Measurements from ENCODE around the gene SLFN12. TPM values are rescaled to one million over a fixed set of nuclear protein-coding genes. Genes with fewer than 3 reads are reported as not detected.
"Not testable (repeated sequence)": the region's sequence is repeated elsewhere in the genome, so short reads cannot be mapped to it uniquely, and the experiment has no call there.

Gene SLFN12
- total and polyA plus RNA-seq, 3 experiments from 2014 or later, result 2.5 to 7.9 (median 7.4) TPM

- Mint-ChIP-seq H3K9me3 (peaks cover 0 to 10% (median 2%) of the 10 kb centered on the region in 5 donors), H3K27ac (peak overlapping the region in 3 of 8 donors; percentile 40 to 76 (median 64))
- H3K27me3 ChIP-seq (ENCODE audit: insufficient read depth, low read length, poor library complexity, severe bottlenecking); H3K36me3 ChIP-seq (ENCODE audit: insufficient read depth, low read length); H3K4me3 ChIP-seq (ENCODE audit: low read length); H3K9me3 ChIP-seq (ENCODE audit: low read length); DNase-seq; H3K4me3 Mint-ChIP-seq; H3K4me1 Mint-ChIP-seq; H3K36me3 Mint-ChIP-seq; H3K4me1 ChIP-seq (ENCODE audit: insufficient read depth, low read length); H3K27me3 Mint-ChIP-seq; H3K27ac ChIP-seq (ENCODE audit: low read depth, low read length): not testable (repeated sequence)
- POLR2A ChIA-PET, result interaction anchor here (0.6 kb wide), 1 partner anchor 143 kb away, joined by 3 read pairs; no protein-coding TSS in a partner anchor
- CTCF ChIA-PET, result interaction anchor here (0.6 to 1.4 kb wide), 2 partner anchors 11 to 141 kb away, joined by 3 read pairs; no protein-coding TSS in a partner anchor
These were observed 21.7 kb upstream of the SLFN12 start for GRCh38 chr17:35454035-35454434.

GRCh38 chr17:35453171-35453570, 20.9 kb upstream of the SLFN12 start:
- peaks cover 5% of the 10 kb centered on the region for H3K4me1 ChIP-seq (ENCODE audit: insufficient read depth, low read length)
- Mint-ChIP-seq H3K4me3 (peak overlapping the region in 1 of 7 donors; percentile 0), H3K4me1 (peaks cover 3 to 10% (median 10%) of the 10 kb centered on the region in 3 donors), H3K27ac (peak overlapping the region in 4 of 8 donors; percentile 4 to 17 (median 6)), H3K36me3 (peaks cover 0 to 3% (median 3%) of the 10 kb centered on the region in 3 donors), H3K27me3 (no peaks in the 10 kb centered on the region), H3K9me3 (peaks cover 0 to 3% (median 0%) of the 10 kb centered on the region in 5 donors)
- POLR2A ChIA-PET, result no interaction called here
- H3K27ac ChIP-seq (ENCODE audit: low read depth, low read length), result no peak overlapping the region
- no peak overlapping the region for H3K4me3 ChIP-seq (ENCODE audit: low read length)
- CTCF ChIA-PET, result interaction anchor here (1.4 kb wide), 1 partner anchor 12 kb away, joined by 3 read pairs; no protein-coding TSS in a partner anchor
- no peaks in the 10 kb centered on the region for H3K9me3 ChIP-seq (ENCODE audit: low read length)
- H3K36me3 ChIP-seq (ENCODE audit: insufficient read depth, low read length), result no peaks in the 10 kb centered on the region
- H3K27me3 ChIP-seq (ENCODE audit: insufficient read depth, low read length, poor library complexity, severe bottlenecking), result no peaks in the 10 kb centered on the region
- DNase-seq, result no peak

- ChIA-PET CTCF (interaction anchor here (0.8 to 1.9 kb wide), 2 partner anchors 38 to 84 kb away, joined by 3 to 5 read pairs; no protein-coding TSS in a partner anchor), POLR2A (no interaction called here)
- Histone ChIP-seq H3K9me3 (ENCODE audit: low read length) (no peaks in the 10 kb centered on the region), H3K4me1 (ENCODE audit: insufficient read depth, low read length) (peaks cover 13% of the 10 kb centered on the region), H3K36me3 (ENCODE audit: insufficient read depth, low read length) (no peaks in the 10 kb centered on the region), H3K27ac (ENCODE audit: low read depth, low read length) (no peak overlapping the region), H3K27me3 (ENCODE audit: insufficient read depth, low read length, poor library complexity, severe bottlenecking) (no peaks in the 10 kb centered on the region), H3K4me3 (ENCODE audit: low read length) (no peak overlapping the region)
- Mint-ChIP-seq H3K4me3 (peak overlapping the region in 6 of 7 donors; percentile 41 to 88 (median 67)), H3K27me3 (no peaks in the 10 kb centered on the region), H3K27ac (peak overlapping the region in 5 of 8 donors; percentile 52 to 92 (median 86)), H3K9me3 (no peaks in the 10 kb centered on the region), H3K36me3 (peaks cover 5 to 11% (median 9%) of the 10 kb centered on the region in 3 donors), H3K4me1 (peaks cover 14 to 28% (median 25%) of the 10 kb centered on the region in 3 donors)
- DNase-seq, result no peak
These were observed 17.2 kb upstream of the SLFN12 start for GRCh38 chr17:35449371-35449931.

GRCh38 chr17:35448899-35449227, 16.6 kb upstream of the SLFN12 start:
- H3K36me3 ChIP-seq (ENCODE audit: insufficient read depth, low read length), result no peaks in the 10 kb centered on the region
- ChIA-PET POLR2A (interaction anchor here (0.6 to 1.5 kb wide), 7 partner anchors 9 to 368 kb away, joined by 3 to 9 read pairs (median 3); partner anchors contain the start of gene SLFN11), CTCF (interaction anchor here (0.8 to 1.9 kb wide), 5 partner anchors 11 to 136 kb away, joined by 3 to 8 read pairs (median 4); partner anchors contain the start of gene SLFN12L)
- no peaks in the 10 kb centered on the region for H3K27me3 ChIP-seq (ENCODE audit: insufficient read depth, low read length, poor library complexity, severe bottlenecking)
- H3K4me3 Mint-ChIP-seq, result peak overlapping the region; percentile 73 to 96 (median 88)
- peaks cover 11 to 14% (median 13%) of the 10 kb centered on the region in 3 donors for H3K36me3 Mint-ChIP-seq
- no peaks in the 10 kb centered on the region for H3K9me3 ChIP-seq (ENCODE audit: low read length)
- no peak for DNase-seq
- no peaks in the 10 kb centered on the region for H3K27me3 Mint-ChIP-seq
- peak overlapping the region in 7 of 8 donors; percentile 74 to 96 (median 90) for H3K27ac Mint-ChIP-seq
- peak overlapping the region; percentile 41 for H3K27ac ChIP-seq (ENCODE audit: low read depth, low read length)
- H3K4me1 ChIP-seq (ENCODE audit: insufficient read depth, low read length), result peaks cover 13% of the 10 kb centered on the region
- H3K9me3 Mint-ChIP-seq, result no peaks in the 10 kb centered on the region
- peak overlapping the region; percentile 61 for H3K4me3 ChIP-seq (ENCODE audit: low read length)
- H3K4me1 Mint-ChIP-seq, result peaks cover 14 to 28% (median 25%) of the 10 kb centered on the region in 3 donors

GRCh38 chr17:35448214-35448898, 16.1 kb upstream of the SLFN12 start, which contains the start of gene SLFN13:
Gene SLFN13, minus strand, starts transcription at chr17:35448766. Its CDS starts 3,086 bp downstream, at chr17:35445680.
- Mint-ChIP-seq H3K36me3 (peaks cover 13 to 16% (median 16%) of the 10 kb centered on the region in 3 donors), H3K27me3 (no peaks in the 10 kb centered on the region), H3K4me3 (peak within 1 kb of the TSS; percentile 73 to 96 (median 88)), H3K9me3 (no peaks in the 10 kb centered on the region), H3K4me1 (peaks cover 14 to 28% (median 25%) of the 10 kb centered on the region in 3 donors), H3K27ac (peak within 1 kb of the TSS; percentile 74 to 96 (median 90))
- H3K27ac ChIP-seq (ENCODE audit: low read depth, low read length), result peak within 1 kb of the TSS; percentile 41
- peaks cover 13% of the 10 kb centered on the region for H3K4me1 ChIP-seq (ENCODE audit: insufficient read depth, low read length)
- peak; percentile 69 to 89 (median 80) for DNase-seq
- ChIA-PET CTCF (interaction anchor here (1.1 to 1.9 kb wide), 7 partner anchors 12 to 136 kb away, joined by 3 to 8 read pairs (median 4); partner anchors contain the start of gene SLFN12L), POLR2A (interaction anchor here (0.6 to 1.5 kb wide), 8 partner anchors 10 to 368 kb away, joined by 3 to 9 read pairs (median 3); partner anchors contain the start of gene SLFN11)
- no peaks in the 10 kb centered on the region for H3K27me3 ChIP-seq (ENCODE audit: insufficient read depth, low read length, poor library complexity, severe bottlenecking)
- no peaks in the 10 kb centered on the region for H3K36me3 ChIP-seq (ENCODE audit: insufficient read depth, low read length)
- peak within 1 kb of the TSS; percentile 61 for H3K4me3 ChIP-seq (ENCODE audit: low read length)
- H3K9me3 ChIP-seq (ENCODE audit: low read length), result no peaks in the 10 kb centered on the region

GRCh38 chr17:35447499-35447898, 15.2 kb upstream of the SLFN12 start:
- H3K36me3 Mint-ChIP-seq, result peaks cover 13 to 25% (median 16%) of the 10 kb centered on the region in 3 donors
- H3K9me3 Mint-ChIP-seq, result no peaks in the 10 kb centered on the region
- CTCF ChIA-PET, result interaction anchor here (1.3 to 1.7 kb wide), 5 partner anchors 12 to 91 kb away, joined by 3 to 8 read pairs (median 4); partner anchors contain the start of gene SLFN12L
- Histone ChIP-seq H3K36me3 (ENCODE audit: insufficient read depth, low read length) (no peaks in the 10 kb centered on the region), H3K27ac (ENCODE audit: low read depth, low read length) (no peak overlapping the region), H3K9me3 (ENCODE audit: low read length) (no peaks in the 10 kb centered on the region), H3K4me3 (ENCODE audit: low read length) (peak overlapping the region; percentile 26), H3K27me3 (ENCODE audit: insufficient read depth, low read length, poor library complexity, severe bottlenecking) (no peaks in the 10 kb centered on the region), H3K4me1 (ENCODE audit: insufficient read depth, low read length) (peaks cover 13% of the 10 kb centered on the region)
- H3K27ac Mint-ChIP-seq, result peak overlapping the region; percentile 60 to 92 (median 82)
- POLR2A ChIA-PET, result interaction anchor here (0.5 to 1.5 kb wide), 2 partner anchors 15 to 40 kb away, joined by 4 to 8 read pairs; no protein-coding TSS in a partner anchor
- peaks cover 14 to 28% (median 25%) of the 10 kb centered on the region in 3 donors for H3K4me1 Mint-ChIP-seq
- DNase-seq, result no peak
- H3K4me3 Mint-ChIP-seq, result peak overlapping the region; percentile 73 to 96 (median 88)
- no peaks in the 10 kb centered on the region for H3K27me3 Mint-ChIP-seq

GRCh38 chr17:35438433-35438832, 6.1 kb upstream of the SLFN12 start:
- no peak overlapping the region for H3K4me3 ChIP-seq (ENCODE audit: low read length)

More at GRCh38 chr17:35438433-35438832, 6.1 kb upstream of the SLFN12 start:
- no peak for DNase-seq
- ChIA-PET POLR2A (no interaction called here), CTCF (no interaction called here)
- Histone ChIP-seq H3K9me3 (ENCODE audit: low read length) (no peaks in the 10 kb centered on the region), H3K4me1 (ENCODE audit: insufficient read depth, low read length) (peaks cover 3% of the 10 kb centered on the region), H3K27ac (ENCODE audit: low read depth, low read length) (no peak overlapping the region), H3K27me3 (ENCODE audit: insufficient read depth, low read length, poor library complexity, severe bottlenecking) (no peaks in the 10 kb centered on the region), H3K36me3 (ENCODE audit: insufficient read depth, low read length) (no peaks in the 10 kb centered on the region)
- H3K4me3 Mint-ChIP-seq, result no peak overlapping the region
- H3K9me3 Mint-ChIP-seq, result no peaks in the 10 kb centered on the region
- H3K27me3 Mint-ChIP-seq, result peaks cover 0 to 2% of the 10 kb centered on the region in 2 donors
- peaks cover 7 to 29% (median 8%) of the 10 kb centered on the region in 3 donors for H3K36me3 Mint-ChIP-seq
- H3K4me1 Mint-ChIP-seq, result peaks cover 4 to 6% (median 5%) of the 10 kb centered on the region in 3 donors
- H3K27ac Mint-ChIP-seq, result peak overlapping the region in 1 of 8 donors; percentile 47

All from CD8-positive, alpha-beta memory T cell (primary cell).